Measurements from ENCODE around the gene DAPK1.
"Not testable (repeated sequence)": the region's sequence is repeated elsewhere in the genome, so short reads cannot be mapped to it uniquely, and the experiment has no call there.

Gene DAPK1

DNA sequence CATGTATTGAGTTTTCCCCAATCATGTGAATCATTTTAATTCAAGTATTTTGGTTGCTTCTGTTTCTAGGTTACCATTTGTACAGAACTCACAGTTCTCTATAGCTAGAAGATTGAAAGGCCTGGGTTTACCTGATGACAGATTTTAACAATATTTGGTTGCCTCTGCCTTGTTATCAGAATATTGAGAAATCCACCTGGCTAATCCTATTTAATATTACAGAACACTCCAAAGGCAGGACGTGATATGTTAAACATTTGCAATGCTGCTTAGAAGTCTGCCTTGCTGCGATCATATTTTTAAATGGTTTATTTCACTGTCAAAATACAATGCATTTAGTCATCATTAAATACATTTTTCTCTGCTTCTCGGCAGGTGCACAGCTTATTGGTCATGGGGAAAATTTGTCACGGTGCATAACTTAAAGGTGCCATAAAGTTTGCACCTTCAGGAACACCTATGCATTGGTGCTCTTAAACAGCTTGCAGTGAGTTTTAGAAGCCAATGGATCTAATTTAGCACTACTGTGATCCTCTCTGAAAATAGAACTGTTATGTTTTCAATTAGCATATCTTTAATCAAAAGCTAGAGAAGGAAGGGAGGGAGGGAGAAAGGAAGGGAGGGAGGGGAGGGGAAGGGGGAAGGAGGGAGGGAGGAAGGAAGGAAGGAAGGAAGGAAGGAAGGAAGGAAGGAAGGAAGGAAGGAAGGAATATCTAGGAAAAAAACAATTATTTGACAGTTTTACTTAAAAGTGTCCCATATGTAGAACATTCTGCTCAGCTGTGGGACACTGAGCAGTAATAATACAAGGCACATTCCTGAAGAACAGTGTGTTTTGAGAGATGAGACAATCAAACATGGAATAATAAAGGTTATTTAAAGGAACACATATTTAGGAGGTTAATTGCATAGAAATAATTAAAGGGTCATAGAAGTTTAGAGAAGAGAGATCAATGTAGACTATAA lies 15.5 kb upstream of the DAPK1 start:
- no peak for DNase-seq
- no peak for TF ChIP-seq GATA1 (IDR thresholded peaks at IDR 0.05; ENCODE audit: low read depth, low read length)
- TF ChIP-seq POLR2A (IDR thresholded peaks at IDR 0.05; ENCODE audit: low read length) = no peak

DNA sequence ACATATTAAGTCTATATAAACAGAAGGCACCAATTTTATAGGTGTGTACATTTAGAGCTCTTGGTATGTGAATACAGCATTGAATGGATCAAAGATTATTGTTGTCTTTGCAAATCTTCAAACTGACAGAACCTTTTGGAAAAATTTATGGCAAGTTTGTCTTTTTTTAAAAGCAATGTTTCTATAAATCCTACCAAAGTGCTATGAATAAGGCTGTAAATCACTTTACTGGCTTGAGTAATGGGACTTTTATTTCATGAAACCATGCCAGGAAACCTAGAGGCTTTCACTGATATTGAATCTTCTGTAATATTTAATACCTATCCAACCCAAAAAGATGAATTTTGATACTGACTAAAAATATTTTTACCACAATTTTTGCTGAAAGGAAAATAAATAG lies 7.4 kb upstream of the DAPK1 start:
- DNase-seq = no peak
- TF ChIP-seq POLR2A (IDR thresholded peaks at IDR 0.05; ENCODE audit: low read length) = no peak

DNA sequence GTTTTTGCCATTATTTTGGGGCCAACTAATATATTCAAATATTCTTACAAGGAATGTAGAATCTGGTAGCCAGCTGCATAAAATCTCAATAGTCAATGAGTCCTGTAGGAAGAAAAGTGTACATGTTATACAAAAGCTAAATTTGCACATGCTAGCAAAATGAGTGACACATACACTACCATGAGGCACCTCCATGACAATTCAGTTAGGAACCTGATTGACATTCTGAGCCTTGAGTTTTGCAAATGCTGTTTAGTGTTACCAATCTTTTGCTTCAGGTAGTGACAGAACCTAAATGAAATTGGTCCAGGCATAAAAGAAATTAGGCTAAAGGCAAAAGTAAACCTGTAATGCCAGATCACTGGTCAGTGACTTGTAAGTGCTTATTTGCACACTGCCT lies 6.8 kb upstream of the DAPK1 start:
- TF ChIP-seq POLR2A (IDR thresholded peaks at IDR 0.05; ENCODE audit: low read length) (no peak), GATA1 (IDR thresholded peaks at IDR 0.05; ENCODE audit: low read depth, low read length) (no peak)
- DNase-seq = no peak

GRCh38 chr9:87491523-87491922 lies 6.1 kb upstream of the DAPK1 start:
- no peak for DNase-seq
- TF ChIP-seq GATA1 (IDR thresholded peaks at IDR 0.05; ENCODE audit: low read depth, low read length) = no peak
- TF ChIP-seq POLR2A (IDR thresholded peaks at IDR 0.05; ENCODE audit: low read length) = no peak

DNA sequence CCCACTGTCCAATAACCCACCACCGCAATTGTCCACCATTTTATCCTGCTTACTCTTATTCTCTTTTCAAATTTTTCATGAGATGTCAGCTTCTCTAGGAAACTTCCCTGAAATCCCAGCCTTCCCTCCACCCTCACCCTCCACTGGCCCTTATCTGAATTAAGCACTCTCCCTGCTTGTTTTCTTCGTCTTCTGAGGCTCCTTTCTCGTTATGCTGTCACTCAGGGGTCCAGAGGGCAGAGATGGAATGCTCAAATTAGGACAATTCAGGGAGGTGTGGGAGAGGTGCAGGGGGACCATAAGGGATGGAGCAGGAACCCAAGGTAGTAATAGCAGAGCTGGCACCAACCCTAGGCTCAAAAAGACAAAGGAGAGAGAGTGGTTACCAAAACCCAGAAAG lies 5.0 kb upstream of the DAPK1 start:
- TF ChIP-seq GATA1 (IDR thresholded peaks at IDR 0.05; ENCODE audit: low read depth, low read length) (no peak), POLR2A (IDR thresholded peaks at IDR 0.05; ENCODE audit: low read length) (no peak)
- DNase-seq = no peak

DNA sequence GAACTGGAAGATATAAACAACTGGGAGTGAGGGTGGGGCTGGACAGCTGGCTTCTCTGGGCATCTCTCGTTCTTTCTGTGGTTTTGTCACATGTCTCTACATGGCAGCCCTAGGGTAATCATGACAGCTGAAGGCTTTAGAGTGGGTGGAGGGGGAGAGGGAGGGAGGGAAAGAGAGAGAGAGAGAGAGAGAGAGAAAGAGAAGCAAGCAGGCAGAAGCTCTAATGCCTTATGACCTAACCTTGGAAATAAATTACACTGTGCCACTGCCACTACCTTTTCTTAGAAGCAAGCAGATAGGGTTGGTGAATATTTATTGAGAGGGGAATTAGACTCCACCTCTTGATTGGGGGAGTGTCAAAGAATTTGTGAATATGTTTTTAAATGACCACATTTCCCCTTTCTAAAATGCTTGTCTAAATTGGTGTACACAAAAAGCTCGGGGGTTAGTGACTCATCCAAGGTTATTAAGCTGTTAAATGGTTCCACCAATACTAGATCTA lies 2.6 kb upstream of the DAPK1 start:
- peak; percentile 68 to 84 for DNase-seq
- TF ChIP-seq POLR2A (IDR thresholded peaks at IDR 0.05; ENCODE audit: low read length) (peak; percentile 26), GATA1 (IDR thresholded peaks at IDR 0.05; ENCODE audit: low read depth, low read length) (no peak)

DNA sequence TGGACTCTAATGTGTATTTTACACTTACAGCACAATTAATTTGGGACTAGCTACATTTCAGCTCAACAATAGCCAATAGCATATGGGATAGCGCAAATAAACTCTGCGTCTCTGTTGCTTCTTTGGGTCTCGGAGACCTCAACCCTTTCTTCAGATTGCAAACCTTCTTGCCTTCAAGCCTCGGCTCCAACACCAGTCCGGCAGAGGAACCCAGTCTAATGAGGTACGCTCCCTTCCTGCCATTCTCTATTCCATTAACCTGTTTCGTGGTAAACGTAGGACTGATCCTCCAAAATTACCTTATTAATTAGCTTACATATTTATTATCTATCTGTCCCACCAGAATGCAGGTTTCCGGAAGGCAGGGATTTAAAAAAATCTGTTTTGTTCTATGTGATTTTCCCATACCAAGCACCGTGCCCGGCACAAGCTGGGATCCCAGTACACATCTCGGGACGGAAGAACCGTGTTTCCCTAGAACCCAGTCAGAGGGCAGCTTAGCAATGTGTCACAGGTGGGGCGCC lies 525 bp upstream of the DAPK1 start:
- TF ChIP-seq GATA1 (IDR thresholded peaks at IDR 0.05; ENCODE audit: low read depth, low read length) (no peak), POLR2A (IDR thresholded peaks at IDR 0.05; ENCODE audit: low read length) (no peak)
- no peak for DNase-seq

DNA sequence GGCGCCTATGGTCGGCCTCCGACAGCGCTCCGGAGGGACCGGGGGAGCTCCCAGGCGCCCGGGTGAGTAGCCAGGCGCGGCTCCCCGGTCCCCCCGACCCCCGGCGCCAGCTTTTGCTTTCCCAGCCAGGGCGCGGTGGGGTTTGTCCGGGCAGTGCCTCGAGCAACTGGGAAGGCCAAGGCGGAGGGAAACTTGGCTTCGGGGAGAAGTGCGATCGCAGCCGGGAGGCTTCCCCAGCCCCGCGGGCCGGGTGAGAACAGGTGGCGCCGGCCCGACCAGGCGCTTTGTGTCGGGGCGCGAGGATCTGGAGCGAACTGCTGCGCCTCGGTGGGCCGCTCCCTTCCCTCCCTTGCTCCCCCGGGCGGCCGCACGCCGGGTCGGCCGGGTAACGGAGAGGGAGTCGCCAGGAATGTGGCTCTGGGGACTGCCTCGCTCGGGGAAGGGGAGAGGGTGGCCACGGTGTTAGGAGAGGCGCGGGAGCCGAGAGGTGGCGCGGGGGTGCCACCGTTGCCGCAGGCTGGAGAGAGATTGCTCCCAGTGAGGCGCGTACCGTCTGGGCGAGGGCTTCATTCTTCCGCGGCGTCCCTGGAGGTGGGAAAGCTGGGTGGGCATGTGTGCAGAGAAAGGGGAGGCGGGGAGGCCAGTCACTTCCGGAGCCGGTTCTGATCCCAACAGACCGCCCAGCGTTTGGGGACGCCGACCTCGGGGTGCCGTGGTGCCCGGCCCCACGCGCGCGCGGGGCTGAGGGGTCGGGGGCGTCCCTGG lies 561 bp downstream of the DAPK1 start:
- TF ChIP-seq GATA1 (IDR thresholded peaks at IDR 0.05; ENCODE audit: low read depth, low read length) (no peak), POLR2A (IDR thresholded peaks at IDR 0.05; ENCODE audit: low read length) (no peak)
- peak; percentile 76 to 84 for DNase-seq

DNA sequence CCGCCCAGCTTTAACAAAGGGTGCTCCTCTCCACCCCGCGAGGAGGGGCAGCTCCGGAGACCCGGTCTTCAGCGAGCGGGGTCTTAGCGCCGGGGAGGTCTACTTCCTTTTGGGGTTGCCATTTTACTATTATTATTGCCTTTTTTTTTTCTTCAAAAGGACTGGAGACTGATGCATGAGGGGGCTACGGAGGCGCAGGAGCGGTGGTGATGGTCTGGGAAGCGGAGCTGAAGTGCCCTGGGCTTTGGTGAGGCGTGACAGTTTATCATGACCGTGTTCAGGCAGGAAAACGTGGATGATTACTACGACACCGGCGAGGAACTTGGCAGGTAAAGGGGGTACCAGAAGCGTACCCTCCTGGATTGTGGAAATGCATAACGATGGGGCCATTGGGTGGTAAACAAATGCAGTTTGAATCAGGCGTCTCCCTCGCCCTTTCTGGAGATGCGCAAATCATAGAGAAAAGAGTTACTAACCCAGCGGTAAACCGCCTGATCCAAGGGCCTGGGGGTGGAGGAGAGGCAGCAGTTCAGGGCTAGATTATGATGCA lies 1.2 kb downstream of the DAPK1 start:
- DNase-seq = peak; percentile 33 to 47
- TF ChIP-seq GATA1 (IDR thresholded peaks at IDR 0.05; ENCODE audit: low read depth, low read length) (no peak), POLR2A (IDR thresholded peaks at IDR 0.05; ENCODE audit: low read length) (no peak)

DNA sequence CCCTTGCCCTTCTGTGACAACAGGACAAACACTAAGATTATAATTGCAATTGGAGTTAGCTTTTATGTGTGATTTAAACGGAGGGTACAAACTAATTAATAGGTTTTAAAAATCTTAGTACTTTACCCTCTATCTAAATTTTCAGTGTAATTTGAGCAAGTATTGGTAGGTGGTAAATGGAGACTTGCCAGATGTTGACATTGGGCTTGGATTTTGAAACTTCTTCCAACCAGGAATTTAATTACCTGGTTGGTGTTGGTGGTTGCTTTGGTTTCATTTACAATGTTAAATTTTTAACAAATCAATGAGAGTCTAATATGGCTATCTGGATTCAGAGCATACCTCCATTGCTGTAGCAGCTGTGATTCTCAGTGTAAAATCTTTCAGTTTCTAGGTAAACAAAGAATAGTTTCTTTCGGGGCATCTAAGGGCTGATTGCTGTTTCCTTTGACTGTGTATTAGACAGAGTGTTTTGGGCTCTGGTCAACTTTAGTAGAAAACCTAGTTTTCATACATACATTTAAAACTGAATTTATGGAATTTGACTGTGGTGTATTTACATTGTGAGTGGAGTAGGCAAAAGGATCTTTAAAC lies 1.9 kb downstream of the DAPK1 start:
- TF ChIP-seq GATA1 (IDR thresholded peaks at IDR 0.05; ENCODE audit: low read depth, low read length) (no peak), POLR2A (IDR thresholded peaks at IDR 0.05; ENCODE audit: low read length) (no peak)
- DNase-seq = peak in 1 of 2 experiments; percentile 29

GRCh38 chr9:87500491-87501270 lies 3.0 kb downstream of the DAPK1 start:
- DNase-seq = peak; percentile 49 to 54
- TF ChIP-seq POLR2A (IDR thresholded peaks at IDR 0.05; ENCODE audit: low read length) (peak; percentile 37), GATA1 (IDR thresholded peaks at IDR 0.05; ENCODE audit: low read depth, low read length) (no peak)

DNA sequence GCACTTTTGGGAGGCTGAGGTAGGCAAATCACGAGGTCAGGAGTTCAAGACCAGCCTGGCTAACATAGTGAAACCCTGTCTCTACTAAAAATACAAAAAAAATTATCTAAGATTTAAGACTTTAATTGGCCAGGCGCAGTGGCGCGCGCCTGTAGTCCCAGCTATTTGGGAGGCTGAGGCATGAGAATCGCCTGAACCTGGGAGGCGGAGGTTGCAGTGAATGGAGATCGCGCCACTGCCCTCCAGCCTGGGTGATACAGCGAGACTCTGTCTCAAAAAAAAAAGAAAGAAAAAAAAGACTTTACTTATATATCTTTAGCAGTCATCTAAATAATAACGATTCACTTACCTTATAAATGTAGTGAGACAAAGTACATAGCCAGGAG lies 3.6 kb downstream of the DAPK1 start:
- not testable (repeated sequence) for DNase-seq

GRCh38 chr9:87501806-87502205 lies 4.1 kb downstream of the DAPK1 start:
- DNase-seq = peak in 1 of 2 experiments; percentile 35
- no peak for TF ChIP-seq POLR2A (IDR thresholded peaks at IDR 0.05; ENCODE audit: low read length)
- TF ChIP-seq GATA1 (IDR thresholded peaks at IDR 0.05; ENCODE audit: low read depth, low read length) = no peak

Data from erythroblast (primary cell).